Liver (tissue), 9 donors: Measurements from ENCODE around the gene HS3ST1. TPM values are rescaled to one million over a fixed set of nuclear protein-coding genes. Genes with fewer than 3 reads are reported as not detected.

Experiments
- DNase-seq: peaks from one replicate; pipeline ENCODE4 v3.0.0-alpha.2; 2017; ENCODE audit warnings: low spot score
- H3K27ac ChIP-seq, 2 donors: one replicate each; pipeline ENCODE4 v1.7.0; 2013; ENCODE audit warnings: inconsistent platforms in 2 of 2, low read length in 2 of 2, control low read depth in 1 of 2, low read depth in 1 of 2, mild to moderate bottlenecking in 1 of 2
- H3K27me3 ChIP-seq, 4 donors: one replicate each; pipeline versions ENCODE4 v1.6.1 to v1.7.0; 2013; ENCODE audit warnings: low read length in 3 of 4, inconsistent platforms in 1 of 4, mild to moderate bottlenecking in 1 of 4, moderate library complexity in 1 of 4; ENCODE audit not compliant: control insufficient read depth in 4 of 4, insufficient read depth in 4 of 4
- H3K36me3 ChIP-seq, 4 donors: one replicate each; pipeline versions ENCODE4 v1.6.1 to v1.7.0; 2013; ENCODE audit warnings: low read length in 3 of 4, mild to moderate bottlenecking in 3 of 4, low read depth in 1 of 4, moderate library complexity in 1 of 4; ENCODE audit not compliant: control insufficient read depth in 4 of 4, insufficient read depth in 3 of 4
- H3K4me1 ChIP-seq, 4 donors: one replicate each; pipeline versions ENCODE4 v1.6.1 to v1.7.0; 2013; ENCODE audit warnings: low read length in 3 of 4, mild to moderate bottlenecking in 3 of 4, moderate library complexity in 1 of 4; ENCODE audit not compliant: control insufficient read depth in 4 of 4, insufficient read depth in 4 of 4
- H3K4me3 ChIP-seq, 3 donors: one replicate each; pipeline versions ENCODE4 v1.6.1 to v1.7.0; 2013; ENCODE audit warnings: low read length in 3 of 3, control low read depth in 1 of 3, low read depth in 1 of 3, mild to moderate bottlenecking in 1 of 3
- H3K9ac ChIP-seq, 2 donors: one replicate each; pipeline ENCODE4 v1.7.0; 2013; ENCODE audit warnings: low read length in 2 of 2, mild to moderate bottlenecking in 2 of 2, moderate library complexity in 2 of 2, control low read depth in 1 of 2, low read depth in 1 of 2
- H3K9me3 ChIP-seq, 4 donors: one replicate each; pipeline versions ENCODE4 v1.6.1 to v1.7.0; 2013; ENCODE audit warnings: low read length in 3 of 4; ENCODE audit not compliant: control insufficient read depth in 4 of 4
- CTCF ChIP-seq: fragments of 150-350 bp; IDR thresholded peaks from 2 replicates; pipeline ENCODE4 v1.5.1; 2017; ENCODE audit warnings: improper control_type of control experiment, low read depth, low read length; ENCODE audit not compliant: missing input control
- EGR1 ChIP-seq, 2 donors: IDR thresholded peaks; 2 replicates each; pipeline ENCODE4 v1.6.1; 2016 to 2018; ENCODE audit warnings: antibody characterized with exemption in 2 of 2, low read depth in 2 of 2
- FOXA1 ChIP-seq: IDR thresholded peaks from 2 replicates; pipeline ENCODE4 v1.6.1; 2016; ENCODE audit warnings: antibody characterized with exemption
- FOXA2 ChIP-seq: IDR thresholded peaks from 2 replicates; pipeline ENCODE4 v1.6.1; 2016; ENCODE audit warnings: antibody characterized with exemption
- GABPA ChIP-seq, 2 donors: IDR thresholded peaks in 1 of 2; conservative IDR thresholded peaks in 1 of 2; 2 replicates each; pipeline ENCODE4 v1.6.1; 2016; ENCODE audit warnings: antibody characterized with exemption in 2 of 2, mild to moderate bottlenecking in 1 of 2, moderate library complexity in 1 of 2
- HNF4A ChIP-seq, 2 donors: conservative IDR thresholded peaks; 2 replicates each; pipeline ENCODE4 v1.6.1; 2016; ENCODE audit warnings: antibody characterized with exemption in 2 of 2, mild to moderate bottlenecking in 2 of 2
- JUND ChIP-seq, 2 donors: IDR thresholded peaks; 2 replicates each; pipeline ENCODE4 v1.6.1; 2016; ENCODE audit warnings: antibody characterized with exemption in 2 of 2
- RXRA ChIP-seq, 2 donors: IDR thresholded peaks; 2 replicates each; pipeline ENCODE4 v1.6.1; 2017 to 2018; ENCODE audit warnings: antibody characterized with exemption in 2 of 2, mild to moderate bottlenecking in 1 of 2
- TAF1 ChIP-seq: conservative IDR thresholded peaks from 2 replicates; pipeline ENCODE4 v1.6.1; 2016; ENCODE audit warnings: antibody characterized with exemption, mild to moderate bottlenecking
- YY1 ChIP-seq: IDR thresholded peaks from 2 replicates; pipeline ENCODE4 v1.6.1; 2016; ENCODE audit warnings: antibody characterized with exemption, mild to moderate bottlenecking
- ZBTB33 ChIP-seq: IDR thresholded peaks from 2 replicates; pipeline ENCODE4 v1.6.1; 2016; ENCODE audit warnings: antibody characterized with exemption
- WGBS: extraction: QIAGEN DNeasy Blood & Tissue Kit; methylation state at CpG from one replicate; pipeline ENCODE4 v1.1.7; 2013; 5-methylcytosine and 5-hydroxymethylcytosine counted together
- polyA plus RNA-seq, 2 donors: library from polyadenylated mRNA; stranded (reverse) in 1 of 2; unstranded in 1 of 2; fragments of 200-250 nt in 1 of 2; fragments of >200 nt in 1 of 2; fragmentation: Nextera tagmentation in 1 of 2; extraction: Ambion mirVana in 1 of 2; gene quantifications; one replicate each; pipeline versions ENCODE4 v1.2.1 to v1.2.3, GENCODE V29; 2013 to 2015
- total RNA-seq, 2 donors: library from RNA; depleted of rRNA; stranded (reverse); fragments of >200 nt; gene quantifications; one replicate each; pipeline ENCODE4 v1.2.3, GENCODE V29; 2014
- TF ChIP-seq, protein P1 (sequence below): IDR thresholded peaks from 2 replicates; pipeline ENCODE4 v1.6.1; 2016; ENCODE audit warnings: antibody characterized with exemption
- TF ChIP-seq, protein P2 (sequence below): IDR thresholded peaks from 2 replicates; pipeline ENCODE4 v1.6.1; 2016; ENCODE audit warnings: antibody characterized with exemption, mild to moderate bottlenecking
- donor health status: healthy.
- donor health status: healthy.
- donor health status: healthy.
- donor health status: healthy.
- donor health status: healthy.

Gene HS3ST1
- total and polyA plus RNA-seq, 4 donors = 0.25 to 0.75 (median 0.30) TPM

DNA sequence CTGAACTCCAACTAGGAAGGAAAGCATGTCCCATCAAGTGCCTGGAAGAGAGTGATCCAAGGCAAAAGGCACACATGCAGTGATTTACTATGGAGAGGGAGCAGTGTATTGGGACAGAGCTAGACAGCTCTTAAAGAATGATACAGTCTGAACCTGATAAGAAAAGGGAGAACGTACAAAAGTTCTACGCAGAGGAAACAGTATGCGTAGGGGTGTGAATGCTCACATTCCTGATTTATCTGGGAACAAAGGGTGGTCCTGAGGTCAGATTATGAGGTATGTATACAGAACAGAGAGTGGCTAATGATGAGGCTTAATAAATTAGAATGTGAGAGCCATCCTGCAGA, 12.0 kb downstream of the HS3ST1 start:
- TF ChIP-seq, protein P1, sequence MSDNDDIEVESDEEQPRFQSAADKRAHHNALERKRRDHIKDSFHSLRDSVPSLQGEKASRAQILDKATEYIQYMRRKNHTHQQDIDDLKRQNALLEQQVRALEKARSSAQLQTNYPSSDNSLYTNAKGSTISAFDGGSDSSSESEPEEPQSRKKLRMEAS = no peak
- TF ChIP-seq GABPA (IDR thresholded peaks at IDR 0.05 in 1 of 2, conservative IDR thresholded peaks at IDR 0.05 in 1 of 2) (no peak), ZBTB33 (no peak), FOXA2 (no peak), HNF4A (conservative IDR thresholded peaks at IDR 0.05) (no peak), RXRA (IDR thresholded peaks at IDR 0.05) (no peak), TAF1 (no peak), EGR1 (IDR thresholded peaks at IDR 0.05; ENCODE audit: low read depth in 2 of 2) (no peak)
- TF ChIP-seq, protein P2, sequence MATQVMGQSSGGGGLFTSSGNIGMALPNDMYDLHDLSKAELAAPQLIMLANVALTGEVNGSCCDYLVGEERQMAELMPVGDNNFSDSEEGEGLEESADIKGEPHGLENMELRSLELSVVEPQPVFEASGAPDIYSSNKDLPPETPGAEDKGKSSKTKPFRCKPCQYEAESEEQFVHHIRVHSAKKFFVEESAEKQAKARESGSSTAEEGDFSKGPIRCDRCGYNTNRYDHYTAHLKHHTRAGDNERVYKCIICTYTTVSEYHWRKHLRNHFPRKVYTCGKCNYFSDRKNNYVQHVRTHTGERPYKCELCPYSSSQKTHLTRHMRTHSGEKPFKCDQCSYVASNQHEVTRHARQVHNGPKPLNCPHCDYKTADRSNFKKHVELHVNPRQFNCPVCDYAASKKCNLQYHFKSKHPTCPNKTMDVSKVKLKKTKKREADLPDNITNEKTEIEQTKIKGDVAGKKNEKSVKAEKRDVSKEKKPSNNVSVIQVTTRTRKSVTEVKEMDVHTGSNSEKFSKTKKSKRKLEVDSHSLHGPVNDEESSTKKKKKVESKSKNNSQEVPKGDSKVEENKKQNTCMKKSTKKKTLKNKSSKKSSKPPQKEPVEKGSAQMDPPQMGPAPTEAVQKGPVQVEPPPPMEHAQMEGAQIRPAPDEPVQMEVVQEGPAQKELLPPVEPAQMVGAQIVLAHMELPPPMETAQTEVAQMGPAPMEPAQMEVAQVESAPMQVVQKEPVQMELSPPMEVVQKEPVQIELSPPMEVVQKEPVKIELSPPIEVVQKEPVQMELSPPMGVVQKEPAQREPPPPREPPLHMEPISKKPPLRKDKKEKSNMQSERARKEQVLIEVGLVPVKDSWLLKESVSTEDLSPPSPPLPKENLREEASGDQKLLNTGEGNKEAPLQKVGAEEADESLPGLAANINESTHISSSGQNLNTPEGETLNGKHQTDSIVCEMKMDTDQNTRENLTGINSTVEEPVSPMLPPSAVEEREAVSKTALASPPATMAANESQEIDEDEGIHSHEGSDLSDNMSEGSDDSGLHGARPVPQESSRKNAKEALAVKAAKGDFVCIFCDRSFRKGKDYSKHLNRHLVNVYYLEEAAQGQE = no peak
- no peaks in the 10 kb centered on the region for H3K36me3 ChIP-seq
- 66% methylated on average over 3 of the region's 3 CpGs for WGBS
- no peaks in the 10 kb centered on the region for H3K9me3 ChIP-seq
- H3K4me3 ChIP-seq = no peak overlapping the region
- H3K9ac ChIP-seq = no peak overlapping the region
- H3K4me1 ChIP-seq = no peaks in the 10 kb centered on the region
- no peaks in the 10 kb centered on the region for H3K27me3 ChIP-seq
- DNase-seq = no peak
- no peak overlapping the region for H3K27ac ChIP-seq

GRCh38 chr4:11416071-11416766, 12.5 kb downstream of the HS3ST1 start:
- Histone ChIP-seq H3K9ac (no peak overlapping the region), H3K27ac (no peak overlapping the region), H3K4me3 (no peak overlapping the region), H3K27me3 (no peaks in the 10 kb centered on the region), H3K36me3 (no peaks in the 10 kb centered on the region), H3K4me1 (no peaks in the 10 kb centered on the region), H3K9me3 (no peaks in the 10 kb centered on the region)
- 65% methylated on average over 8 of the region's 8 CpGs for WGBS
- no peak for DNase-seq
- TF ChIP-seq ZBTB33 (no peak), FOXA2 (no peak), FOXA1 (no peak), CTCF (no peak), YY1 (no peak), JUND (IDR thresholded peaks at IDR 0.05) (no peak)
